Left kidney (tissue), 2 donors: ENCODE data around the gene FLNB. TPM values are rescaled to one million over a fixed set of nuclear protein-coding genes. Genes with fewer than 3 reads are reported as not detected.
"Not testable (repeated sequence)": the region's sequence is repeated elsewhere in the genome, so short reads cannot be mapped to it uniquely, and the experiment has no call there.

Experiments
- DNase-seq: peaks from one replicate; pipeline ENCODE4 v3.0.0-alpha.2; 2013
- polyA plus RNA-seq: library from polyadenylated mRNA; unstranded; fragments of 120-200 nt; gene quantifications from one replicate; pipeline ENCODE4 v1.2.1, GENCODE V29; 2013; ENCODE audit not compliant: insufficient read length

Gene FLNB
- polyA plus RNA-seq, 1 donor, result 176 TPM

DNA sequence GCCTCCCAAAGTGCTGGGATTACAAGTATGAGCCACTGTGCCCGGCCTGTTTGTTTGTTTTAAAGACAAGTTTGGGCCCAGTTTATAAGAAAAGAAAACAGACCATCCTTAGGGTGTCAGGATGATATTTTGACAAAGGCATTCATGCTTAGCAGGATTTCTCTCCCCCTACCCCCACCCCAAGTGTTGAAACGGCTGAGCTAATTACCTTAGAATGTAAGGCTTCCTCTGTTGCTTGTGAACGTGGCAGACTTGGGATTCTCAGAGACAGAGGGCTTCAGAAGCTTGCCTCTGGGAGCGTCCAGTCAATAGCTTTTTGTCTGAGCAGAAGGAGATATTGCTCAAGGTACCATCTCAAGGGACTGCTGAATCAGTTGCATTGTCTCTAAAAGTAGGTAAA lies 24.0 kb downstream of the FLNB start:
- no peak for DNase-seq

DNA sequence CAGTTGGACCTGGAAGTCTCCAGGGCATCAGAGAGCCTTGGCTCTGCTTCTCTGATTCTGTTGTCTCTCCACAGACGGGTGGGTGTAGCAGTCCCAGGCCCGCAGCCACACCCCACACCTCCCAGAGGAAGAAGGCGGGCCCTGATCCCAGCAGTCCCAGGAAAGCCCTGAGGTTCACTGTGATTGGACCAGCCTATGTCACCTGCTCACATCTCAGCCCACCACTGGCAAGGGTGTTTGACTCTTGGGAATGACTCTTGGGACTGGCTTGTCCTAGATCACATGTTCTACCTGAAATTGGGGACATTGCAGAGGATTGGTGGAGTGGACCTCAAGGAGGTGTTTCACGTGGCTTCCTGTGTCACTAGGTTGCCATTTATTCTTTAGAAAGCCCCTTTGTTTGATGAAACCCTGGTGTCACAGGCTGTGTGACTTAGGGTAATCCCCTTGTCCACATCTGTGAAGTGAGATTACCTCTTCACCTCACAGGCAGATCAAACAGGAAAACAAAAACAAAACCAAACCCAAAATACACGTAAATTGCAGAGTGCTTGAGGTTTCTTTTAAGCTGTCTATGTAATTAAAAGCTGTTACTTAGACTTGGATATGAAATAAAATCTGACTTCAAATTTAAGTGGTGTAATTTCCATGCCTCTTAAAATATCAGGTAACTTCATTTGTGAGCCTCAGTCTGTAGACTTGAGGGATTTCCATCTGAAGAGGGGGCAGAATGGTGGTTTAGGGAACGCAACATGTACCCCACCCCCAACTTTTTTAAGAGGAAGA lies 26.7 kb downstream of the FLNB start:
- DNase-seq, result no peak

DNA sequence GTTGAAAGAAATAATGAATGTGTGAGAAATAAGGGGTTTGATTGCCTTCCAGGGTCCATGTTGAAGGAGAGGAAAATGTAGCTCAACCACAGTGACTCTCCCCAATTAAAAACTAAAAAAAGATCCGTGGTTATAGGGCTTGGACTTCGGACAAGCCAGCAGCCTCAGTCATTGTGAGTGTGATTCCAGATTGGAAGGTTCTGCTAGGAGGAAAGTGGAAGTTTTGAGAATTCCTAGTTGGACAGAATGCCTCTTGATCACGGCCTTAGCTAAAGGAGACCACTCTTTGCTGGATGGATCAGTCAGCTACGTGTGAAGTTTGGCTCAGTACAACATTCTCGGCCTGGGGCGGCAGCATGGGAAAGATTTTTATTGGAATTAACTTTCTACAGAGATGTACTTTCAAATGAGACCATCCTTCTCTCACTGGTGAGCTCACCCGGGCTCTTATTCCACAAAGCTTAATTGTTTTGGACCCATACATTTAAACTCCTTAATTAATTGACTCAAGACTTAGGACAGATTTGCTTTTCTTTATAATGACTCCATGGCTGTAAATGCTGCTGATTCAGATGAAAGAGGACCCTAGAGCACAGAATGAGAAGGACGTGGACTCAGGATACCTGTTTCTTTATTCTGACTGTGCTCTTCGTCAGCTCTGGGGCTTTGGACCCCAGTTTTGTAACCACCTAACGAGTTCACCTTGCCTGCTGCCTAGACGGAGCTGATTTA lies 27.5 kb downstream of the FLNB start:
- DNase-seq, result no peak

DNA sequence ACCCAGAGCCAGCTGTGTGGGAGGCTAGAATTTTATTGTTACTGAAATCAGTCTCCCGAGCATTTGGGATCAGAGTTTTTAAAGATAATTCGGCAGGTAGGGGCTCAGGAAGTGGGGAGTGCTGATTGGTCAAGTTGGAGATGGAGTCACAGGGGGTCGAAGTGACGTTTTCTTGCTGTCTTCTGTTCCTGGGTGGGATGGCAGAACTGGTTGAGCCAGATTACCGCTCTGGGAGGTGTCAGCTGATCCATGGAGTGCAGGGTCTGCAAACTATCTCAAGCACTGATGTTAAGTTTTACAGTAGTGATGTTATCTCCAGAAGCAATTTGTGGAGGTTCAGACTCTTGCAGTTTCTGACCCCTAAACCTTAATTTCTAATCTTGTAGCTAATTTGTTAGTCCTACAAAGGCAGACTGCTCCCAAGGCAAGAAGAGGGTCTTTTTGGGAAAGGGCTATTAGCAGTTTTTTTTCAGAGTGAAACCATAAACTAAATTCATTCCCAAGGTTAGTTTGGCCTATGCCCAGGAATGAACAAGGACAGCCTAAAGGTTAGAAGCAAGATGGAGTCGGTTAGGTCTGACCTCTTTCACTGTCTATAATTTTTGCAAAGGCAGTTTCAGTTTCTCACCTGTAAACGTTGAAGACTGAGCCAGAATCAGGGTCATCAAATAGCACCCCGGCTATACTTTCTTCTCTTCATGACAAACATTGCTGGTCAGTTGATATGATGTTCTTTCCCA lies 28.2 kb downstream of the FLNB start:
- DNase-seq, result no peak

DNA sequence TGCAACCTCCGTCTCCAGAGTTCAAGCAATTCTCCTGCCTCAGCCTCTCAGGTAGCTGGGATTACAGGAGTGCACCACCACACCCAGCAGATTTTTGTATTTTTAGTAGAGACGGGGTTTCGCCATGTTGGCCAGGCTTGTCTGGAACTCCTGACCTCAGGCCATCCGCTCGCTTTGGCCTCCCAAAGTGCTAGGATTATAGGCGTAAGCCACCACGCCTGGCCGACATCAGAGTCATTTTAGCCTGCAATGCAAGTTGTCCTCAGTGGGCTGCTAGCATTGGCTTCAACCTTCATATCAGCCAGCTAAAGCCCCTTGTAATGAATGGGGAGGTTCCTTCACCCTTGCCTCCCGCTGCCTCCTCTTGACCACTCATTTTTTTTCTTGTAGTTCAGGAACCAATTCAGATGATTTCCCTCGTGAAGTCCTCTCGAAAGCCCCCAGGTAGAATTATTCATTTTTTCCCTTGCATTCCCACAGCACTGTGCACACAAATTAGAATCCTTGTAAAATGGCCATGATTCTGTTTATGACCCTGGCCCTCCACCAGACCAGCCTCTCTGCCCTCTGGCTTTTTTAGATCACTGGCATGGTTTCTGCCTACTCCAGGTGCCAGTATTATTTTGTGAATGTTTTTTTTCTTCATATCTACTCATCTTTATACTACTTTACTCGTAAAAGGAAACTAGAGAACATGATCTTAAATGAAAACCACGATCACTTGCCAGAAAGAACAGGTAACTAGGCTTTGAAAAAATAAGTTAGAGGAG lies 29.1 kb downstream of the FLNB start:
- DNase-seq, result no peak

DNA sequence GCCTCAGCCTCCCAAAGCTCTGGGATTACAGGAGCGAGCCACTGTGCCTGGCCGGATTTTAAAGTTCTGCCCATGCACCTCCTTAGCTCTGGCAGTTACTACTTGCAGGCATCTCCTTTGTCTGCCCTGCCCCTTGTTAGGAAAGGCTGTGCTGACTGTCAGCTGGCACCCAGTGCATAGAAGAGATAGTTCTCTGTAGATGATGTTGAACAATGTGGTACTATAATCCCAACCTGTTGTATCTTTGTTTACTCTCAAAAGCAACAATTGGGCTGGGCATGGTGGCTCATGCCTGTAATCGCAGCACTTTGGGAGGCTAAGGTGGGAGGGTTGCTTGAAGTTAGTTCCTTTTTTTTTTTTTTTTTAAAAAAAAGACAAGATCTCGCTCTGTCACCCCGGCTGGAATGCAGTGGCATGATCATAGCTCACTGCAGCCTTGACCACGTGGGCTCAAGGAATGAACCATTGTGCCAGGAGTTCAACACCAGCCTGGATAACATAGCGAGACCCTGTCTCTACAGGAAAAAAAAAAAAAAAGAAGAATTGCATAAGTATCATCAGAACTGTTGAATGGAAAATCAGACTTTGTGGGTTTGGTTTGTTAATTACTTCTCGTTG lies 30.6 kb downstream of the FLNB start:
- no peak for DNase-seq

DNA sequence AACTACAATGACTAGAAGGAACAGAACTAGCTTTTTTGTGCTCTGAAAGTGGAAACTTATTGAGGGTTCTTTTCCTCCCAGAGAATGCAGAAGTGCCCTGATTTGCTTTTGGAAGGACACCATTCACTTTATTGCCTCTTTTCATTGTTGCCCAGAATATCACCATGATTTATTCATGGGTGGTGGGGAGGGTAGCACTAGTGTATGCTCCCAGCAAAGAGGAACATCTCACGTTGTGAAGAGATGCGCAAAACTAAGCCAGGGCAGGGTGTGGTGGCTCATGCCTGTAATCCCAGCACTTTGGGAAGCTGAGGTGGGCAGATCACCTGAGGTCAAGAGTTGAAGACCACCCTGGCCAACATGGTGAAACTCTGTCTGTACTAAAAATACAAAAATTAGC lies 31.4 kb downstream of the FLNB start:
- DNase-seq, result no peak

DNA sequence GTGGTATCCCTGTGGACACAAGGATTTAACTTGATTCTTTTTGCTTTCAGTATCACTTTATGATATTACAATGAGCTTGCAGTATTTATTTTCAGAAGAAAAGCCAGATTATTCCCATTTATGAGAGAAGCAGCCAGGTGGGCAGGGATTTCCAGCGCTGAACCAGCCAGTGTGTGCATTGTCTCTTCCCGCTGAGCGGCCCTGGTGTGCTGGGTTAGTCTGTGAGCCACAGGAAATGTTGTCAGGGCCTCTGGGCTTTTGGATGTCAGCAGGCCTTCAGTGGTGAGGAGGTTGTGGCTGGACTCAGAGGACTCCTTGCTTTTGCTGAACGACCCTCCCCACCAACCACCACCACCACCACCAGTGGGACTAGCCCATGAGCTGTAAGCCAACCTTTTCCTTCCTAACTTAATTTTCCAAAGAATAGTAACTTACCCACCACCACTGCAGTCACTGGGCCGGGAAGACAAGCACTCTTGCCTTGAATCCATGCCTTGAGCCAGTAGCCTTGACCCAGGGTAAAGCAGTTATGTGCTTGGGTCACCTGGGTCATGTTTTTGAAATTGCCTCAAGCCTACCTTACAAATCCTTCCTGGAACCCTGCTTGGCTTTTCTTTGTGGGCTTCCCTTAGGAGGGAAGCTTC lies 33.1 kb downstream of the FLNB start:
- no peak for DNase-seq

DNA sequence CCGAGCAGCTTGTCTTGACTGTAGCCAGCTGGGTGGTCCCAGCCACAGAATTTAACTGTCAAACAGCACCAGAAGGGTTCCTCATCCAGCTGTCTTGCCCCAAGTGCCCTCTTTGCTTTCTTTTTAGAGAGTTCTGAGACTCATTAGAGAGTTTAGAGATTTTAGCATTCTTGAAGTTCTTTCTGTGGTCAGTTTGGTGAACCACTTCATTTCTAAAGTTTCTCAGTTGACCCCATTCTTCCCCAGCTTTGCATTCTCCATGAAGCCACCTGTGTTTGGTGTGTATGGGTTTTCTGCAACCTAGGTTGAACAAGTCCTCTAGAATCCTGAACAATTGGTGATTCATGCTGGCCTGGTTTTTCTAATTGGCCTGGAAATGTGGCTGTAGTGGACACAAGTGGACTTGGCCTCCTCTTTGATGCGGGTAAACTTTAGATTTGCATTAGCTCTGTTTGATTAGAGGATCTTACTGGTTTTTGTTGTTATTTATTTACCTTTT lies 33.7 kb downstream of the FLNB start:
- DNase-seq, result no peak

DNA sequence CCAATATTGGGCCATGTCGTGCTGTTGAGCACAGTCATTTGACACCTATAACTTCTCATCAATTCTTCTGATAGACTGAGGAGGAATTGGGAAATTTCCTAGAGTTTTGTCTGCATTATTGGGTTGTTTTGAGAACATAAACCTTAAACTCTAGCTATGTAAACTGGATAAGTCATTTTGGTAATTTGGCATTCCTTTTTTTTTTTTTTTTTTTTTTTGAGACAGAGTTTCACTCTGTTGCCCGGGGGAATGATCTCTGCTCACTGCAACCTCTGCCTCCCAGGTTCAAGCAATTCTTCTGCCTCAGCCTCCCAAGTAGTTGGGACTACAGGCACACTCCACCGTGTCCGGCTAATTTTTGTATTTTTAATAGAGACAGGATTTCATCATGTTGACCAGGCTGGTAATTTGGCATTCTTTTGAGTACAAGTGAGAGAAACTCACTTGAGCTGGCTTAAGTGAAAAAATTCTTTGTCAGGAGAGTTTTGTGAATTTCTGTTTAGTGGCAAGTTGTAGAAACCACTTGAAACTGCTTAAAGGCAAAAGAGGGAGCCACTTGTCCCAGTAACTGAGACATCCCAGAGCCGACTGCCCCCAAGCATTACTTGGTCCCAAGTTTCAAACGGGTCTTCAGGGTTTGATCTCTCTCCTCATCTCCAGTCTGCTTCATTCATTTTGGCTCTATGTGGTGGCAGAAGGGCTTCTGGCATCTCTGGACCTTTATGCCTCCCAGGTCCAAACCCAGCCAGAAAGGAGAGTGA lies 34.9 kb downstream of the FLNB start:
- DNase-seq, result no peak

DNA sequence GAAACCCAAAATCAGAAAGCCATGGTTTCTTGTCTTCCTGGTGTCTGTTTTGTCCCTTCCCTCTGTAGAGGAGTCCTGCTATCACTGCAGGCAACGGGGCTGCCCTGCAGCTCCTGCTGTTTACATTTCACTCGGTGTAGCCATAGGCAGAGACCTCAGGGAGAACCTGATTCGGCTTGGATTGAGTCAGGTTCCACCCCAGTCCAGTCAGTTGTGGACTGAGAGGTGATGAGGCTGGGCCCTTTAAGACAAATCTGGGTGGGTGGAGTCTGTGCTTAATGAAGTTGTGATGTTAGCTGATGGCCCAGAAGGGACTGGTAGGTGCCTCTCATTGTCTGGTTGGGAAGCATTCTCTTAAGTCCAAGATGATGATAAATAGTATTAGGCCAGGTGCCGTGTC lies 35.7 kb downstream of the FLNB start:
- no peak for DNase-seq

DNA sequence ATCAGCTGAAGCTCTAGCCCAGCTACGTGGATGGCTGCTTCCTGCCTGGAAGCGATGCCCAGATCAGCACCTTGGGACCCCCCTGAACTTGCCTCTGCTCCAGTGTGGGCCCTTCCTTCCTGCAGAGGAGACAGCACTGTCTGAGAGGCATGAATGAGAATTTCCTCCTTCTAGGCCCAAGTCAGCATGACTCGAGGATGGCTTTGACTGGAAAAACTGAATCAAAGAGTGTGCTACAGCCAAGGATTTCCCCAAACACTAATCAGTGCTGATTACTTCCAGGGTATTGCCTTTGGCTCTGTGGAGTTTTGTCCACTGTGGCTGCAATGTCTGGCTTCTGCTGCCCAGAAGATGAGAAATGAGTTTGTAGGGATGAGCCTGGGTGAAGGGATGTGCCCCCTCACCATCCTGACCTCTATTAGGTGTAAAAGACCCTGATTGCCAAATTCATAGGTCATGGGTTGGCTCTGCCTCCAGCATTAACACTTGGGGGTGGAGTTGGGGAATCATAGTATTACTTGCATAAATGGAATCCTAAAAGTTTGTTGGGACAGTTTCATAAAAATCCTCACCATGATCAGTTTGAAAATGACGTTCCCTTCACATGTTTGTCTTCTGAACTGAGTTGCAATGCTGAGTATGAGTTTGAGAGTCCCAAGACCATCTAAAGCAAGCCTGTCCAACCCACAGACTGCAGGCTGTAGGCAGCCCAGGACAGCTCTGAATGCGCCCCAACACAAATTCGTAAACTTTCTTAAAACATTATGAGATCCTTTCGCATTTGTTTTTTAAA lies 36.7 kb downstream of the FLNB start:
- no peak for DNase-seq

DNA sequence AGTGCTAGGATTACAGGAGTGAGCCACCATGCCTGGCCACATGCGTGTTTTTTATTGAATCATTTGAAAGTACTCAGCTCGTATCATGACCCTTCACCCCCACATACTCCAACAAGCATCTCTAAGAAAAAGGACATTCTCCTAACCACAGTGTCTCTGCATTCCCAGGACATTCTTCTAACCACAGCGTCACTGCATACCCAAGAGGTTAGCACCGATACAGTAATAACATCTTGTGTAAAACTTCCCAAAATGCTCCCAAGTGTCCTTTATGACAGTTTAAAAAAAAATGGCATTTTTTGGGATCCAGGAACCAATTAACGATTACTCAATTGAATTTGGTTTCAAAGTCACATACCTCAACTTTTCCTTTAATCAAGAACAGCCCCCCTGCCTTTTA lies 39.6 kb downstream of the FLNB start:
- no peak for DNase-seq

DNA sequence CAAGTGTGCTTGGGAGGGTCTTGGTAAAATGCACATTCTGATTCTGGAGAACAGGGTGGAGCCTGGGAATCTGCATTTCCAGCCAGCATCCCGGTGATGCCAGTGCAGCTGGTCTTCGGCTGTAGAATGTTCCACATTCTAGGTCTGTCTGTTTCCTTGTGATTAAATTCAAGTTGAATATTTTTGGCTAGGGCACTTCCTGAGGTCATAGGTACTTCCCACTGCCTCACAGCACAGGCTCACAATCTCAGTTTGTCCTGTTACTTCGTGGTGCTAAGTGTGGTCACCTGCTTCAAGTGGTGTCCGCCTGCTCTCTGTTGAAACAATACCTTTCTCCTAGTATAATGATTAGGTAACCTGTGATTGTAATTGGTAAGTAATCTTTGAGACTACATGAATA lies 40.1 kb downstream of the FLNB start:
- no peak for DNase-seq

DNA sequence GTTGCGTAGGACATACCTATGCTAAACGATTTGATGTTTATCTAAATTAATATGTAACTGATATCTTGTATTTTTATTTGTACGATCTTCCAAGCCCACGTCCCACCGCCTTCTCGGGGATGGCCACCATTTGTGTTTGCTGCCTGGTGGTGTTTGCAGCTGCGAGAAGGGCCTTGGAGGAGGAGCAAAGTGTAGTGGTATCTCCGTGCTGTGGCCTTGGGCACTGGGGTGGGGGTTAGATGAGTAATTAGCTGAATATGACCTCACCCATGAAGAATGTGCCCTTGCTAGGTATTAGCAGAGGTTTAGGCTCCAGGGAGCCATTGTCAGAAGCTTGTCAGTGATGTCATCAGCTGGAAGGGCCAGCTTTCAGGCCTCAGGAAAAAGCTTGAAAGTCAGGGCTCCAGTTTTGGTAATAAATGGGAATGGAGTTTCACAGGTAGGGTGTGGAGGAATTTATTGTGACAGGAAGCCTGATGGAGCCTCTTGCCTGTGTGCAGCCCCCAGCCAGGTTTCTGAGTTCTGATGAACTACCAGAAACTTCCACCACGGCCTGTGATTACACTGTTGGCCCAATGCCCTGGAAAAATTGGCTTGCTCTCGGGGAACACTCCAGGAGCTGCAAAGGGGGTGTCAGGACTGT lies 41.0 kb downstream of the FLNB start:
- DNase-seq, result no peak

DNA sequence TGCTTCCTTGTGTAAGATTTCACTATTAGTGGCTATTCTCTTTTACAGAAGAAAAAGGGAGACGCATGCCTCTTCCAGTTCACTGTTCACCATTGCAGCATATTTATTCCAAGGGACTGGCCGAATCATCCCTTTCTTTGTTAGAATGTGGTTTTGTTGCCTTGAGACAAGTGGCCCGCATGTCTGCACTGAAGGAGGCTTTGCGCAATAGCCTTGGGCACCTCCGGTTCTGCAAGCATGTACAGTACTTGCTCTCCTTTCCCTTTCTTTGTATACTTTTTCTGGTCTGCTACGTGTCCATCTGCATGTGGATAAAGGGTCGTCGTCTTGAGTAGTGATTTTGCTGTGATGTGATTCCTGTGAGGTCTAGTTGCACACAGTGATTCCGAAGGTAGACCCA lies 43.0 kb downstream of the FLNB start:
- no peak for DNase-seq

DNA sequence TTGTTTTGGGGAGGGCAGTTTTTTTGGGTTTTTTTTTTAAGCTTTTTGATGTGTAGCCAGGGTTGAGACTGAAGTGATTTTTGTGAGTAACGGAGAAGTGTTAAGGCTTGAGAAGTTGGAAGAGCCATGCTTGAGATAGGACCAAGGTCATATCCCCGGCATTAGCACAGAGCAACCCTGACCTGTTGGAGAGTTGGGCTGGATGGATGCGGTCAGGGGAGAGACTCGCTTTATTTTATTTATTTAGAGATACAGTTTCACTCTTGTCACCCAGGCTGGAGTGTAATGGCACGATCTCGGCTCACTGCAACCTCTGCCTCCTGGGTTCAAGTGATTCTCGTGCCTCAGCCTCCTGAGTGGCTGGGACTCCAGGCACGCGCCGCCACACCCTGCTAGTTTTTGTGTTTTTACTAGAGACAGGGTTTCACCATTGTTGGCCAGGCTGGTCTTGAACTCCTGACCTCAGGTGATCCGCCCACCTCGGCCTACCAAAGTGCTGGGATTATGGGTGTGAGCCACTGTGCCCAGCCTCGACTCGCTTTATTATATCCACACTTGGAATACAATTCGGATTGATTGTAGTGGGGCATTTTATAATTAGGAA lies 43.5 kb downstream of the FLNB start:
- DNase-seq, result not testable (repeated sequence)
